ENCODE measurements around the gene KIAA1958. TPM values are rescaled to one million over a fixed set of nuclear protein-coding genes. Genes with fewer than 3 reads are reported as not detected.

Gene KIAA1958
- total RNA-seq, 2 donors from 2014 or later = 5.8 to 6.0 TPM

DNA sequence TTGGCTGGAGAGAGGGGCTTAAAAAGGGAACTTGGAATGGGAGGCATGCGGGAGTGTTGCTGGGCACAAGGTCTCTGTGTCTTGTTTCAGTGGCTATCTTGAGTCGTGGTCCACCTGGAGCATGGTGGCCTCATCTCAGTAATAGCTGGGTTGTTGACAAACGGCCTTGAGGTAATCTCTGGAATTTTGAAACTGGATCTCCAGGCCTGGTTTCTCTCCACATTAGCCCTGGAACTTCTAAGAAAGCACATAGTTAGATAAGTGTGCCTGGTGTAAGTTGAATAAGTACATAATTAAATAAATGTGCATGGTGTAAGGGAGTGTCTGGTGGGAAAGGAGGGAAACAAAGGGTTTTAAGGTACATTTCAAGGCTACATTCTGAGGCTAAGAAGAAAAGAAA lies 169.0 kb downstream of the KIAA1958 start:
- Histone ChIP-seq H3K4me3 (no peak overlapping the region), H3K9me3 (no peaks in the 10 kb centered on the region), H3K4me1 (ENCODE audit: control insufficient read depth in 1 of 2, low read depth in 2 of 2) (no peaks in the 10 kb centered on the region), H3K27ac (no peak overlapping the region), H3K36me3 (no peaks in the 10 kb centered on the region), H3K27me3 (replicated peaks; ENCODE audit: insufficient read depth) (no peaks in the 10 kb centered on the region)
- no peak for ATAC-seq (ENCODE audit: insufficient number of reproducible peaks, low FRiP score, low read depth)
- DNase-seq (ENCODE audit: low spot score) = no peak
- TF ChIP-seq, protein P1, sequence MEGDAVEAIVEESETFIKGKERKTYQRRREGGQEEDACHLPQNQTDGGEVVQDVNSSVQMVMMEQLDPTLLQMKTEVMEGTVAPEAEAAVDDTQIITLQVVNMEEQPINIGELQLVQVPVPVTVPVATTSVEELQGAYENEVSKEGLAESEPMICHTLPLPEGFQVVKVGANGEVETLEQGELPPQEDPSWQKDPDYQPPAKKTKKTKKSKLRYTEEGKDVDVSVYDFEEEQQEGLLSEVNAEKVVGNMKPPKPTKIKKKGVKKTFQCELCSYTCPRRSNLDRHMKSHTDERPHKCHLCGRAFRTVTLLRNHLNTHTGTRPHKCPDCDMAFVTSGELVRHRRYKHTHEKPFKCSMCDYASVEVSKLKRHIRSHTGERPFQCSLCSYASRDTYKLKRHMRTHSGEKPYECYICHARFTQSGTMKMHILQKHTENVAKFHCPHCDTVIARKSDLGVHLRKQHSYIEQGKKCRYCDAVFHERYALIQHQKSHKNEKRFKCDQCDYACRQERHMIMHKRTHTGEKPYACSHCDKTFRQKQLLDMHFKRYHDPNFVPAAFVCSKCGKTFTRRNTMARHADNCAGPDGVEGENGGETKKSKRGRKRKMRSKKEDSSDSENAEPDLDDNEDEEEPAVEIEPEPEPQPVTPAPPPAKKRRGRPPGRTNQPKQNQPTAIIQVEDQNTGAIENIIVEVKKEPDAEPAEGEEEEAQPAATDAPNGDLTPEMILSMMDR (IDR thresholded peaks at IDR 0.05) = no peak

DNA sequence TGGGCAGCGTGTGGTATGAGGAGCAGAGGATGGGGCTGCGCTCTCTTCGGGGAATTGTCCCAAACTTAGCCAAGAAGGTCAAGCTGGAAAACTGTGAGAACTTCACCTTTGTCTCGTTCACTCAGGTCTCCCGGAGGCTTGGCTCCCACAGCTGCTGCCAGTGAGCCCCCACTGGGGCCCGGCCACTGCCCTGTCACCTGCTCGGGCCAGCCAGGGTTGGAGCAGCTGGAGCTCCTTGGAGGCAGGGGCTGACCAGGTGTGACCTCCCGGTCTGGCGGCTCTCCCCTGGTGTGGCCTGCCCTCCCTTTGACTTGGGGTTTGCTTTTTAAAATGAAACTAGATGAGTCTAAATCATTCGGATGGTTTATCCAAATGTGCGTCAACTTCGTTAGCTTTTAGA lies 173.3 kb downstream of the KIAA1958 start:
- ATAC-seq (ENCODE audit: insufficient number of reproducible peaks, low FRiP score, low read depth) (no peak), DNase-seq (ENCODE audit: low spot score) (no peak)
- Histone ChIP-seq H3K4me3 (no peak overlapping the region), H3K36me3 (no peaks in the 10 kb centered on the region), H3K4me1 (ENCODE audit: control insufficient read depth in 1 of 2, low read depth in 2 of 2) (no peaks in the 10 kb centered on the region), H3K27me3 (replicated peaks; ENCODE audit: insufficient read depth) (no peaks in the 10 kb centered on the region), H3K9me3 (no peaks in the 10 kb centered on the region), H3K27ac (no peak overlapping the region)
- TF ChIP-seq, protein P1 (IDR thresholded peaks at IDR 0.05) = no peak

DNA sequence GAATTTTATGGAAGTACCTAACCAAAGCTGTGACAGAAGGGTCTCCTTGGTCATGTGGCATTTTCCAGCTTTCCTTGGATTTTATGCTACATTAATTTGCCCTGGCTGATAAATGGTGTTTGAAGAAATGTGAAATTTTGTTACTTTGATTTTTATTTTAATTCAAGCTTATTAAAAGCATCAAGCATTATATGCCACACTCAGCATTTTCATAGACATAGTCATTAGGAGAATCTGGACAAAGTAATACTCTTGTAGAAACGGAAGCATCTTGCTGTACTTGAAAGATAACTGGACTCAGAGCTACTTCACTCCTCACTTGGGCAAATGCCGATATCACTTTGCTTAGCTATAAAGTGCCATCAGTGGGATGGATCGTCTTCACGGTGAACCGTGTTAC lies 177.1 kb downstream of the KIAA1958 start:
- no peak overlapping the region for H3K27ac ChIP-seq
- no peaks in the 10 kb centered on the region for H3K4me1 ChIP-seq (ENCODE audit: control insufficient read depth in 1 of 2, low read depth in 2 of 2)
- H3K9me3 ChIP-seq = no peaks in the 10 kb centered on the region
- no peaks in the 10 kb centered on the region for H3K27me3 ChIP-seq (replicated peaks; ENCODE audit: insufficient read depth)
- ATAC-seq (ENCODE audit: insufficient number of reproducible peaks, low FRiP score, low read depth) (no peak), DNase-seq (ENCODE audit: low spot score) (no peak)
- H3K4me3 ChIP-seq = no peak overlapping the region
- TF ChIP-seq, protein P1 (IDR thresholded peaks at IDR 0.05) = no peak
- no peaks in the 10 kb centered on the region for H3K36me3 ChIP-seq

DNA sequence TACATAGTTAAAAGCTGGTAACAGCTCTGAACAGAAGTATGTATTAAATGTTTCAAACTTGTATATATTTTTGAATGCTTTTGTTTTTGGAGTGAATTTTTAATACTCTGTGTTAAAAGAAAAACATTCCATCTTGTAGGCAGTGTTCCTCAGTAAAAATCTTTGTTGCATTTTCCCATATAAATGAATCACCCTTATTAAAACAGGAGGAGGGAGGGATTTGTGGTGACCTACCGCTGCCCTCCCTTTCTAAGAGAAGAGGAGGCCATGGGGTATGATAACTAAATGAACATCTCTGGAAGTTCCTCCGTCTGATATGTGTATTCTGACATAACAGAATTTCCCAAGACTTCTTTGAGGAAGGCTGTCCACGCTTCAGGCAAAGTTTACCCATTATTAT lies 177.9 kb downstream of the KIAA1958 start:
- Histone ChIP-seq H3K4me3 (no peak overlapping the region), H3K9me3 (no peaks in the 10 kb centered on the region), H3K27ac (no peak overlapping the region), H3K27me3 (replicated peaks; ENCODE audit: insufficient read depth) (no peaks in the 10 kb centered on the region), H3K4me1 (ENCODE audit: control insufficient read depth in 1 of 2, low read depth in 2 of 2) (no peaks in the 10 kb centered on the region), H3K36me3 (no peaks in the 10 kb centered on the region)
- TF ChIP-seq, protein P1 (IDR thresholded peaks at IDR 0.05) = no peak
- ATAC-seq (ENCODE audit: insufficient number of reproducible peaks, low FRiP score, low read depth) = no peak
- no peak for DNase-seq (ENCODE audit: low spot score)

DNA sequence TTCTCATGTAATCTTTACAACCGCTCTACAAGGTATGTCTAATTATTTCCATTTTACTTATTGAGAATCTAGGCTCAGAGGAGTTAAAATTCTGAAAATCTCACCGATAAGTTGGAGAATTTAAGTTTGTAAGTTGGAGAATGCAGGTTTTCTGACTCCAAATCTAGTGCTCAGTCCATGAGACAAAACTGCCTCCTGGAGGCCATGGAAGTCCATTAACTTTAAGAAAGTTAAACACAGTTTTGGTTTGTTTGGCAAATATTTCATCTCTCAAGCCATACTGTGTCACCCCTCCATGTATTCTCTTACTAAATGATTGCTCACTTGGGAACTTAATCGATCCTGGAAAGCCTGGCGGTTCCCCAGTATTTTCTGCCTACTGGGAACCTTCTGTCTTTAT lies 178.7 kb downstream of the KIAA1958 start:
- no peak for ATAC-seq (ENCODE audit: insufficient number of reproducible peaks, low FRiP score, low read depth)
- no peaks in the 10 kb centered on the region for H3K27me3 ChIP-seq (replicated peaks; ENCODE audit: insufficient read depth)
- no peaks in the 10 kb centered on the region for H3K9me3 ChIP-seq
- H3K4me3 ChIP-seq = no peak overlapping the region
- TF ChIP-seq, protein P1 (IDR thresholded peaks at IDR 0.05) = no peak
- H3K4me1 ChIP-seq (ENCODE audit: control insufficient read depth in 1 of 2, low read depth in 2 of 2) = no peaks in the 10 kb centered on the region
- H3K36me3 ChIP-seq = no peaks in the 10 kb centered on the region
- no peak for DNase-seq (ENCODE audit: low spot score)
- H3K27ac ChIP-seq = no peak overlapping the region

Measured in thoracic aorta (tissue), 2 donors.